ENCODE results near the gene GPRIN2.
"Not testable (repeated sequence)": the region's sequence is repeated elsewhere in the genome, so short reads cannot be mapped to it uniquely, and the experiment has no call there.

The GPRIN2 gene

GRCh38 chr10:46556515-46557318 is at the start of gene GPRIN2:
Gene GPRIN2, minus strand, starts transcription at chr10:46556658. Its CDS starts 5,922 bp downstream, at chr10:46550736.
- in situ Hi-C loops (cut with HindIII; ENCODE audit: low pct_unique_long_range_greater_than_20kb, low sequenced_read_pairs) = no loop called here
- DNase-seq (ENCODE audit: low read depth in 1 of 2, low spot score in 1 of 2) = no peak
- no peak for TF ChIP-seq JUND (IDR thresholded peaks at IDR 0.05; ENCODE audit: low read depth)

DNA sequence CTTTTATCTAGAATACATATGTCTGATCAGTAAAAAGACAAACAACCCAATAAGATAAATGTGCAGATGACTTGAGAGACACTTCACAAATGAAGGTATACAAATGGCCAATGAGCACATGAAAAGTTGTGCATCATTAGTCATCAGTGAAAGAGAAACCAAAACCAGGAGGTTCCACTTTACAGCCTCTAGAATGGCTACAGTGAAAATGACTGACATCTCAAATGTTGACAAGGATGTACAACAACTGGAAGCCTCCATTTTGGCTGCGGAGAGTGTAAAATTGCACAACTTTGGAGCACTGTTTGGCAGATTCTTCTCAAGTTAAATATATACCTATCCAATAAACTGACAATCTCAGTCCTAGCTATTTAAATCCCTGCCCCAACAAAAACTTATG is 44.1 kb upstream of the GPRIN2 start:
- DNase-seq (ENCODE audit: low read depth in 1 of 2, low spot score in 1 of 2); in situ Hi-C loops (cut with HindIII; ENCODE audit: low pct_unique_long_range_greater_than_20kb, low sequenced_read_pairs): not testable (repeated sequence)

DNA sequence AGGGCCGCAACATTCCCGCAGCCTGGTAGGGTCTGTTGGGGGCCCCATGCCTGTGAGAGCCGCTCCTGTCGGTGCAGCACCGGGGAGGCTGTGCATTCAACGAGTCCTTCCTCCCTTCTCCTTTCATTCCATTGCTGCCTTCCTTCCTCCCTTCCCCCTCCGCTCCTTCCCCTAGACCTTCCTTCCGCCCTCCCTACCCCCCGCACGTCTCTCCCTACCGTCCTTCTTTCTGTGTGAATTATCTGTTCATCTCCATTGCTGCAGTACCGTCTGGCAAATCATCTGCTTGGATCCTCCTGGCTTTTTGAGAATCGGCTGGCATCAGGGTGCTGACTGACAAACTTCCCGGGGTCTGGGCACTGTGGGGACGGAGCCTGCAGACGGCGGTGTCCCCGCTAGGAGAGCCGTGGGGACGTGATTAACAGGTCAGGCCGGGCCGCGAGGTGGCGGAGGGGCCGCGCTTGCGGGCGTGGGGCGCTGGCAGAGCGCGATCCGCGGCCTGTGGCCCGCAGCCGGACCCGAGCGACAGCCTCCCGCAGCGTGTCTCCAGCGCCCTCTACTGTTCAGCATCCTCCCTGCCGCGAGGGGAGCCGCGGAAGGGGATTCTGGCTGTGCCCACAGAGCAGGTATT is 41.3 kb upstream of the GPRIN2 start:
- in situ Hi-C loops (cut with HindIII; ENCODE audit: low pct_unique_long_range_greater_than_20kb, low sequenced_read_pairs) = not testable (repeated sequence)
- DNase-seq (ENCODE audit: low read depth in 1 of 2, low spot score in 1 of 2) = peak in 1 of 2 experiments; percentile 5

DNA sequence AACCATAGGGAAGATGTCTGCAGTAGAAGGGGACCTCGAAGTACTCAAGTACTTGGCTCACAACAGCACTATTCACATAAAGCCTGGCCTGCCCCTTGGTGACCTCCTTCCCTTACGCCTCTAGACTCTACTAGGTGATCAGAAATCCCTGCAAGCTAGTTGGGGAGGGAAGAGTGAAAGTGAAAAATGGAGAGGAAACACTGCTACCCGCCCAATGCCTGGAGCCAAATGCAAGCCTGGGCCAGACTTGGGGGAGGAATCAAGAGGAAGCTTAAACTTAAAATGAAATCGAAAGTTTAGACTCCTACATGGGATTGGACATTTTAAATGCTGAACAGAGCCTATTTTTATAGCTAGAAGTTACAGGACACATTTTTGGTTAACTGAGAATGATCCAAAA is 40.1 kb upstream of the GPRIN2 start:
- peak in 1 of 2 experiments; percentile 18 for DNase-seq (ENCODE audit: low read depth in 1 of 2, low spot score in 1 of 2)
- in situ Hi-C loops (cut with HindIII; ENCODE audit: low pct_unique_long_range_greater_than_20kb, low sequenced_read_pairs) = not testable (repeated sequence)

- in situ Hi-C loops (cut with HindIII; ENCODE audit: low pct_unique_long_range_greater_than_20kb, low sequenced_read_pairs); DNase-seq (ENCODE audit: low read depth in 1 of 2, low spot score in 1 of 2): not testable (repeated sequence)
Observed at GRCh38 chr10:46594453-46595063, 38.1 kb upstream of the GPRIN2 start.

DNA sequence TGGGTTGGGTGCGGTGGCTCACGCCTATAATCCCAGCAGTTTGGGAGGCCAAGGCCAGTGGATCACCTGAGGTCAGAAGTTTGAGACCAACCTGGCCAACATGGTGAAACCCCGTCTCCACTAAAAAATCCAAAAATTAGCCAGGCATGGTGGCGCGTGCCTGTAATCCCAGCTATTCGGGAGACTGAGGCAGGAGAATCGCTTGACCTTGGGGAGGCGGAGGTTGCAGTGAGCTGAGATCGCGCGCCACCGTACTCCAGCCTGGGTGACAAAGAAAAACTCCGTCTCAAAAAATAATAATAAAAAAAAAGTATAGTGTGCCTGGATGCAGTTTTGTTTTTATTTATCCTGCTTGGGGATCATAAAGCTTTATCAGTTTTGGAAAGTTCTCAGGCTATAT is 36.8 kb upstream of the GPRIN2 start:
- in situ Hi-C loops (cut with HindIII; ENCODE audit: low pct_unique_long_range_greater_than_20kb, low sequenced_read_pairs); DNase-seq (ENCODE audit: low read depth in 1 of 2, low spot score in 1 of 2): not testable (repeated sequence)

- DNase-seq (ENCODE audit: low read depth in 1 of 2, low spot score in 1 of 2); in situ Hi-C loops (cut with HindIII; ENCODE audit: low pct_unique_long_range_greater_than_20kb, low sequenced_read_pairs): not testable (repeated sequence)
Observed at GRCh38 chr10:46591053-46591452, 34.6 kb upstream of the GPRIN2 start.

DNA sequence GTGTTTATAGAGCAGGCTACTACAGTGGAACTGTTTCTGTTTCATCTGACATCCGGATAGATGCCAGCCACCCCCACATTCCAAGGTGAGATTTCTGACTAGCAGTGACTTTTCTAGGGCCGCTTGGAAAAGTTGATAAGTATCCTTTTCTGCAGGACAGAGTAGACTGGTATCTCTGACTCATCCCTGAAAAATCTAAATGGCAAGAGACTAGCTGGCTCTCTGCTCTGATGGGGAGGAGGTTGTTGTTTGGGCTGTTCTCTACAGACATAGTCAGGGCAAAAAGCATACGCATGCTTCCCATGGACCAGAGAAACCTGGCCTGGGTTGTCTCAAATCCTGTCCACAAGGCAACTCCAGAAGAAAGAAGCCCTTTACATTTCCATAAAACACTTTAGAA is 33.1 kb upstream of the GPRIN2 start:
- in situ Hi-C loops (cut with HindIII; ENCODE audit: low pct_unique_long_range_greater_than_20kb, low sequenced_read_pairs); DNase-seq (ENCODE audit: low read depth in 1 of 2, low spot score in 1 of 2): not testable (repeated sequence)

GRCh38 chr10:46588221-46588620 is 31.8 kb upstream of the GPRIN2 start:
- in situ Hi-C loops (cut with HindIII; ENCODE audit: low pct_unique_long_range_greater_than_20kb, low sequenced_read_pairs); DNase-seq (ENCODE audit: low read depth in 1 of 2, low spot score in 1 of 2): not testable (repeated sequence)

- DNase-seq (ENCODE audit: low read depth in 1 of 2, low spot score in 1 of 2); in situ Hi-C loops (cut with HindIII; ENCODE audit: low pct_unique_long_range_greater_than_20kb, low sequenced_read_pairs): not testable (repeated sequence)
Observed at GRCh38 chr10:46587546-46587945, 31.1 kb upstream of the GPRIN2 start.

- in situ Hi-C loops (cut with HindIII; ENCODE audit: low pct_unique_long_range_greater_than_20kb, low sequenced_read_pairs); DNase-seq (ENCODE audit: low read depth in 1 of 2, low spot score in 1 of 2): not testable (repeated sequence)
Observed at GRCh38 chr10:46585246-46585645, 28.8 kb upstream of the GPRIN2 start.

- DNase-seq (ENCODE audit: low read depth in 1 of 2, low spot score in 1 of 2); in situ Hi-C loops (cut with HindIII; ENCODE audit: low pct_unique_long_range_greater_than_20kb, low sequenced_read_pairs): not testable (repeated sequence)
Observed at GRCh38 chr10:46584196-46584595, 27.7 kb upstream of the GPRIN2 start.

DNA sequence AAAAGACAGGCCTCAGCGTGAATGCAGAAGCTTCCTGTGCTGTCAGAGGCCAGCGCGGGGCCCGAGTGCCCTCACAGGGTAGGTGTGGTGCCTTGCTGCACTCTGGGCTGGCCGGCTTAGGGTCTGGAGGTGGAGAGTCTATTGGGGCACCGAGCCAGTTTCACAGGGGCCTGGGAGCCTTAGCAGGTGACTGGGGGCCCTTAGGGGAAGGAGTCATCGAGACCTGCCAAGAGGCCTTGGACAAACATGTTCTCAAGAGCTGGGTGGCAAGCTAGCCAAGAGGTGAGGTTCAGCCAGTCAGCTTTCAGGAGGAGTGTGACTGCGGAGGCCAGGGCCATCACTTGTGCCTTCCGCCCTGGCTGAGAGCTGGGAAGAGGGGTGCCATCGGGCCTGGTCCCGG is 26.1 kb upstream of the GPRIN2 start:
- DNase-seq (ENCODE audit: low read depth in 1 of 2, low spot score in 1 of 2); in situ Hi-C loops (cut with HindIII; ENCODE audit: low pct_unique_long_range_greater_than_20kb, low sequenced_read_pairs): not testable (repeated sequence)

GRCh38 chr10:46581997-46582396 is 25.5 kb upstream of the GPRIN2 start:
- in situ Hi-C loops (cut with HindIII; ENCODE audit: low pct_unique_long_range_greater_than_20kb, low sequenced_read_pairs); DNase-seq (ENCODE audit: low read depth in 1 of 2, low spot score in 1 of 2): not testable (repeated sequence)

DNA sequence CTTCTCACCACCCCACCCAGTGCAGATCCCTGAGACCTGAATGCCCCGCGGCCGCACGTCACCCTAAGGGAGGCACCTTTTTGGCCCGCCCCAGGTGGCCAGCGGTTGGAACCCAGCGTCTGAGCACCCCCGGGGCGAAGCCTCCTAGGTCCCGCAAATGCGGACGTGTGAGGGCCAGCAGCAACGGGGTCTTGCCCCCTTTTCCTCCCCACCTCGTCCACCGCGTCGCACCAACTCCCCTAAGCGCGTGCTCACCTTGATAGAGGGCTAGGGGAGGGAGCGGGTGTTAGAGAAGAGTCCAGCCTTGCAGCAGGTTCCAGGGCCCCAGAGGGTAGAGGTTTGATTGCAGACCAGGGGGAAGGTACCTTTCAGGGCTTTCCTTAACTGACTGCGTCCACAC is 22.9 kb upstream of the GPRIN2 start:
- DNase-seq (ENCODE audit: low read depth in 1 of 2, low spot score in 1 of 2); in situ Hi-C loops (cut with HindIII; ENCODE audit: low pct_unique_long_range_greater_than_20kb, low sequenced_read_pairs): not testable (repeated sequence)

GRCh38 chr10:46578474-46579178 is 22.2 kb upstream of the GPRIN2 start, which contains the start of gene SYT15:
Gene SYT15, plus strand, starts transcription at chr10:46579128. Its CDS starts 41 bp downstream, at chr10:46579169.
- DNase-seq (ENCODE audit: low read depth in 1 of 2, low spot score in 1 of 2); in situ Hi-C loops (cut with HindIII; ENCODE audit: low pct_unique_long_range_greater_than_20kb, low sequenced_read_pairs): not testable (repeated sequence)

- in situ Hi-C loops (cut with HindIII; ENCODE audit: low pct_unique_long_range_greater_than_20kb, low sequenced_read_pairs); DNase-seq (ENCODE audit: low read depth in 1 of 2, low spot score in 1 of 2): not testable (repeated sequence)
Observed at GRCh38 chr10:46577624-46578473, 21.4 kb upstream of the GPRIN2 start.
